Gastroesophageal sphincter (tissue), 4 donors: ENCODE results near the gene SCO2. TPM values are rescaled to one million over a fixed set of nuclear protein-coding genes. Genes with fewer than 3 reads are reported as not detected.
A peak's percentile ranks its signal among the peaks of the same experiment; 100 is the strongest.

Experiments used
- ATAC-seq: fragments of 150-250 bp; one replicate; pipeline ENCODE4 v1.9.1; 2016; ENCODE audit warnings: mild to moderate bottlenecking, moderate library complexity
- H3K27ac ChIP-seq, 4 donors: fragments of 200-600 bp; sonication (generic) in 3 of 4; 1 replicate in 3 of 4; 2 replicates in 1 of 4; pipeline ENCODE4 v1.5.1; 2016 to 2019
- H3K27me3 ChIP-seq: fragments of 200-600 bp; sonication (generic); one replicate; pipeline ENCODE4 v1.5.1; 2019
- H3K36me3 ChIP-seq, 2 donors: fragments of 200-600 bp; sonication (generic); one replicate each; pipeline ENCODE4 v1.5.1; 2019; ENCODE audit warnings: control low read depth in 1 of 2
- H3K4me1 ChIP-seq, 3 donors: fragments of 200-600 bp; sonication (generic); 1 replicate in 2 of 3; 2 replicates in 1 of 3; pipeline ENCODE4 v1.5.1; 2016 to 2019; ENCODE audit warnings: control low read depth in 2 of 3
- H3K4me3 ChIP-seq, 2 donors: fragments of 200-600 bp; sonication (generic); one replicate each; pipeline ENCODE4 v1.5.1; 2019; ENCODE audit warnings: mild to moderate bottlenecking in 1 of 2, moderate library complexity in 1 of 2
- H3K9me3 ChIP-seq, 3 donors: fragments of 200-600 bp; sonication (generic); one replicate each; pipeline ENCODE4 v1.5.1; 2017 to 2019; ENCODE audit warnings: control low read depth in 2 of 3
- CTCF ChIP-seq, 4 experiments: fragments of 200-600 bp in 2 of 4; fragments of 450-650 bp in 2 of 4; sonication (generic) in 1 of 4; IDR thresholded peaks; one replicate each; pipeline ENCODE4 v1.5.1; 2017 to 2019; ENCODE audit warnings: antibody characterized with exemption in 4 of 4, mild to moderate bottlenecking in 2 of 4, moderate library complexity in 2 of 4
- EP300 ChIP-seq: sonication (generic); formaldehyde crosslinking; IDR thresholded peaks from one replicate; pipeline ENCODE4 v1.6.1; 2017; ENCODE audit warnings: antibody characterized with exemption, mild to moderate bottlenecking
- POLR2A ChIP-seq, 2 donors: fragments of 450-650 bp; IDR thresholded peaks; one replicate each; pipeline ENCODE4 v1.6.1; 2017; ENCODE audit warnings: antibody characterized with exemption in 2 of 2, mild to moderate bottlenecking in 2 of 2, moderate library complexity in 1 of 2
- POLR2AphosphoS5 ChIP-seq: sonication (generic); formaldehyde crosslinking; IDR thresholded peaks from one replicate; pipeline ENCODE4 v1.6.1; 2017; ENCODE audit warnings: antibody characterized with exemption
- WGBS, 2 donors: methylation state at CpG; one replicate each; pipeline ENCODE4 v1.1.5; 2018; ENCODE audit warnings: low coverage in 1 of 2; 5-methylcytosine and 5-hydroxymethylcytosine counted together
- total RNA-seq, 4 donors: library from RNA; depleted of rRNA; stranded (reverse); fragments of >200 nt; gene quantifications; one replicate each; pipeline ENCODE4 v1.1.0, GENCODE V29; 2016

Gene SCO2
- total RNA-seq, 4 donors from 2014 or later: 1.2 to 1.8 TPM; not detected in 2

GRCh38 chr22:50507421-50507990 lies 17.9 kb downstream of the SCO2 start, which contains the start of gene LMF2:
LMF2 (minus strand) TSS chr22:50507702; CDS start chr22:50507675, 27 bp downstream.
- peak; percentile 83 for ATAC-seq
- WGBS, 2 donors: no CpG with 5 or more reads among the region's 62 CpGs

GRCh38 chr22:50506611-50507420 lies 18.6 kb downstream of the SCO2 start:
- ATAC-seq: no peak
- peak overlapping the region; percentile 85 to 97 (median 90) for H3K27ac ChIP-seq
- 40% methylated on average over 2 of the region's 21 CpGs; no CpG with 5 or more reads in 1 of the 2 donors for WGBS, 2 donors
- H3K4me1 ChIP-seq: peaks cover 4 to 44% (median 23%) of the 10 kb centered on the region in 3 donors
- no peaks in the 10 kb centered on the region for H3K27me3 ChIP-seq
- H3K4me3 ChIP-seq: peak overlapping the region; percentile 90 to 93
- no peak for TF ChIP-seq POLR2AphosphoS5
- TF ChIP-seq POLR2A (IDR thresholded peaks at IDR 0.05): no peak
- TF ChIP-seq EP300: no peak
- TF ChIP-seq CTCF (IDR thresholded peaks at IDR 0.05): no peak
- peaks cover 0 to 47% of the 10 kb centered on the region in 2 donors for H3K36me3 ChIP-seq
- H3K9me3 ChIP-seq: no peaks in the 10 kb centered on the region

More at GRCh38 chr22:50507421-50507990, 17.9 kb downstream of the SCO2 start, which contains the start of gene LMF2:
- peak within 1 kb of the TSS; percentile 93 for H3K4me3 ChIP-seq
- TF ChIP-seq EP300 (no peak), POLR2AphosphoS5 (peak; percentile 57), POLR2A (IDR thresholded peaks at IDR 0.05) (peak; percentile 47 to 65), CTCF (IDR thresholded peaks at IDR 0.05) (peak in 1 of 4 experiments; percentile 38)
- H3K4me1 ChIP-seq: peaks cover 4 to 44% (median 23%) of the 10 kb centered on the region in 3 donors
- peak within 1 kb of the TSS; percentile 94 to 98 (median 96) for H3K27ac ChIP-seq
- peaks cover 0 to 46% of the 10 kb centered on the region in 2 donors for H3K36me3 ChIP-seq
- H3K27me3 ChIP-seq: no peaks in the 10 kb centered on the region
- H3K9me3 ChIP-seq: no peaks in the 10 kb centered on the region

GRCh38 chr22:50505776-50506610 lies 19.4 kb downstream of the SCO2 start:
- peak overlapping the region in 1 of 4 donors; percentile 91 for H3K27ac ChIP-seq
- no peaks in the 10 kb centered on the region for H3K9me3 ChIP-seq
- H3K27me3 ChIP-seq: no peaks in the 10 kb centered on the region
- 100% methylated on average over 1 of the region's 41 CpGs; no CpG with 5 or more reads in 1 of the 2 donors for WGBS, 2 donors
- H3K36me3 ChIP-seq: peaks cover 0 to 42% of the 10 kb centered on the region in 2 donors
- peak overlapping the region in 1 of 2 donors; percentile 93 for H3K4me3 ChIP-seq
- TF ChIP-seq POLR2AphosphoS5 (no peak), POLR2A (IDR thresholded peaks at IDR 0.05) (no peak), EP300 (no peak), CTCF (IDR thresholded peaks at IDR 0.05) (no peak)
- ATAC-seq: no peak
- peaks cover 4 to 44% (median 23%) of the 10 kb centered on the region in 3 donors for H3K4me1 ChIP-seq

GRCh38 chr22:50505276-50505775 lies 20.1 kb downstream of the SCO2 start:
- no peak for ATAC-seq
- no CpG with 5 or more reads among the region's 14 CpGs for WGBS, 2 donors
- H3K4me1 ChIP-seq: peaks cover 4 to 44% (median 23%) of the 10 kb centered on the region in 3 donors

More at GRCh38 chr22:50505276-50505775, 20.1 kb downstream of the SCO2 start:
- TF ChIP-seq EP300 (no peak), POLR2AphosphoS5 (no peak), POLR2A (IDR thresholded peaks at IDR 0.05) (no peak), CTCF (IDR thresholded peaks at IDR 0.05) (no peak)
- no peak overlapping the region for H3K4me3 ChIP-seq
- no peaks in the 10 kb centered on the region for H3K9me3 ChIP-seq
- peaks cover 0 to 42% of the 10 kb centered on the region in 2 donors for H3K36me3 ChIP-seq
- H3K27ac ChIP-seq: no peak overlapping the region
- H3K27me3 ChIP-seq: no peaks in the 10 kb centered on the region
